HG03432 (cell line): ENCODE results near the gene NRIP1.
"Not testable (repeated sequence)": the region's sequence is repeated elsewhere in the genome, so short reads cannot be mapped to it uniquely, and the experiment has no call there.

Source experiments
- ATAC-seq: cut with Tn5 transposase; IDR thresholded peaks from one replicate; pipeline ENCODE4 v1.9.1; 2021; ENCODE audit warnings: mild to moderate bottlenecking, moderate library complexity; ENCODE audit not compliant: unreplicated experiment

Gene NRIP1

DNA sequence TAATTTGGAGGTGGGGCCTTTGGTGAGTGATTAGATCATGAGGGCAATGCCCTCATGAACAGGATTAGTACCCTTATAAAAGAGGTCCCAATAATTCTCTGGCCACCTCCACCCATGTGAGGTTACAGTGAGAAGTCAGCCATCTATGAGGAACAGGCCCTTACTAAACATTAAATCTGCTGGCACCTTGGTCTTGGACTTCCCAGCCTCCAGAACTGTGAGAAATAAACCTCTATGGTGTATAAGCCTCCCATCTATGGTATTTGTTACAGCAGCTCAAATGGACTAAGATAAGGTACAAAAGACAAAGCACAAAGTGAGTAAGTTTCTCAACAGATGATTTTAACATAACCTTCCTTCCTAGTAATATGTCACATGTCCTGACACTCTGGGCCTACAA lies 22.3 kb downstream of the NRIP1 start:
- ATAC-seq = no peak

DNA sequence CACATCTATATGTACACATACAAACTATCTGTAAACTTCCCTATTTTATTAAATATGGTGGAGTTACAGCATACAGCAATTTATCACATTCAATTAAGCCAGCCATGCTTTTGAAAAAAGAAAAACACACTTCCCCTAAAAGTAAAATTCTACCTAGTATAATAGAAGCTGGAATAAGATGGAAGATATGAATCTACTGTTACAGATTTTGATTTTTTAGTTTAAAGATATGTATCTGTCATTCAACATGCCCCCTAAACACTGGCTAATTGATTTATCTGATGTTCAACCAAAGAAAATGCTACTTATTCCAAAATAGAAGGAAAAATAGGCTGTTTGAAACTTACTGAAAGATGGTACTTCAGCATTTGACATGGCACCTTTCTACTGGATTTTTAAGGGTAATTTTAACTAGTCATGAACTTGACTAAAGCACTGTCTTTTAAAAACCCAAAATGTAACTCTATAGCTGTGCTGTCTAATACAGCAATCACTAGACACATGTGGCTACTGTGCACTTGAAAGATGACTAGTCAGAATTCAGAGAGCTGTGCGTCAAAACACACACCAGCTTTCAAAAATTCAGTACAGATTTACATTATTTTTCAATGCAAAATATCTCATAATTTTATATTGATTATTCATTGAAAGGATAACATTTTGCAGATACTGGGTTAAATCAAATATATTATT lies 25.0 kb downstream of the NRIP1 start:
- no peak for ATAC-seq

DNA sequence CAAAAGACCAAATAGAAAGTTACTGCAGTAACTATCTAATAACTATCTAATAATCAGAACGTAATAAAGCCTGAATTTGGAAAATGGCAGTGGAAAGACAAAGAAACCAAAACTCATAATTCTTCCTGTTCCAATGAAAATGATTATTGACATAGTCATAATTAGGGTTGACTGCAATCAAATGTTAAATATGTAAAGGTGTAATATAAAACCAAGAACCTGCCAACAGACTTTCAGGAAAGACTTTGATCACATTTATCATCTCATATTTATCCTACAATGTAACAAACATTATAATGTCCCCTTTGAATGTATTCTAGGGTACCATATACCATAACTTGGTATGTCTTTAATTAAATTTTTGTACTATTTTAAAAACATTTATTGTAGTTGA lies 26.9 kb downstream of the NRIP1 start:
- ATAC-seq = no peak

DNA sequence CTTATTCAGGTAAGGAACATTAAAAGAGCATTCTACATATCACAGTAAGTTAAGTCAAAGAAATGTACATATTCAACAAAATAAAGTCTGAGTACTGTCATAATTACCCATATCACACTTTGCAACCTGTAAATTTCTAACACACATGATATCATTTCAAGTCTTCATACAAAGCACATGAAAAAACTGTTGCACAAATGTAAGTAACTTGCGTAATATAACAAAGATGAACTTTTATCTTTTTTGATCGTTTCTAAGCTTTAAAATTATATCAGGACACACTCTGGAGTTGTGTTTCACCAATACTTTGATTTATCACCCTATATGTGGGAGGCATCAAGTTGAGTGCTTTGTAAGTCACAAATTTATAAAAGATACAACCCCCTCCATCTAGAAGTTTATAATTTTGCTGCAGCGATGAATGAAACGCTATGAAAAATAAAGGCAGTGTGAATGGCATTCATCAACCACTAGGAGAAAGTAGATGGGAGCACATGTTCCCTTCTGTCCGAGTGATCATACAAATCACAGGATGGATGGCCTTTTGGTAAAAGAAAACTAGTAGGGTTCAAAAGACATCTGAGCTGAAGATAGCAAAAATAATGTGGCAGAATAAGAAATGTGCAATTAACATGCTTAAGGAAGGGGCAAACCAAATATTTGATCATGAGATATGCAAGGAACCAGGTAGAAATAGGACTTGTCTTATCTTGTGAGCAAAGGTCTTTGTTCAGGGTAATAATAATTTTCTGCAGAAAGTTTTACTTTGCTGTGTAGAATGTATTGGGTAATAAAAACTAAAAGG lies 27.5 kb downstream of the NRIP1 start:
- ATAC-seq = no peak

DNA sequence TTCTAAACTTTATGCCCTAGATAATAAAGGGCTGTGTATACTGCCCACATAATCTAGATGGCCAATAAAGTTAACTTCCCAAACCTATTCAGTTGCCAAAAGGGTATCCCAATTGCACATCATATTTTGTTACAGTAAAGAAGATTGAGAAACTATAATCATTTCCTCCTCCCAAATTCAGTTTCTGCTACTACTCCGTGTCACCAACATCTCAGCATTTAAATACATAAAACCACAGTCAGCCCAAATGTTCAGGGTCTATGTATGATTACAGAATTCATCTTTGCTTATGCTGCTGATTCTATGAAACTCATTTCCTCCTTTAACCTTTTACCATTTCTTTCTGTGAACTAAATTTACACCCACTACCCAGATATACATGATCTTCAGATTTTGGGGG lies 28.6 kb downstream of the NRIP1 start:
- ATAC-seq = no peak

DNA sequence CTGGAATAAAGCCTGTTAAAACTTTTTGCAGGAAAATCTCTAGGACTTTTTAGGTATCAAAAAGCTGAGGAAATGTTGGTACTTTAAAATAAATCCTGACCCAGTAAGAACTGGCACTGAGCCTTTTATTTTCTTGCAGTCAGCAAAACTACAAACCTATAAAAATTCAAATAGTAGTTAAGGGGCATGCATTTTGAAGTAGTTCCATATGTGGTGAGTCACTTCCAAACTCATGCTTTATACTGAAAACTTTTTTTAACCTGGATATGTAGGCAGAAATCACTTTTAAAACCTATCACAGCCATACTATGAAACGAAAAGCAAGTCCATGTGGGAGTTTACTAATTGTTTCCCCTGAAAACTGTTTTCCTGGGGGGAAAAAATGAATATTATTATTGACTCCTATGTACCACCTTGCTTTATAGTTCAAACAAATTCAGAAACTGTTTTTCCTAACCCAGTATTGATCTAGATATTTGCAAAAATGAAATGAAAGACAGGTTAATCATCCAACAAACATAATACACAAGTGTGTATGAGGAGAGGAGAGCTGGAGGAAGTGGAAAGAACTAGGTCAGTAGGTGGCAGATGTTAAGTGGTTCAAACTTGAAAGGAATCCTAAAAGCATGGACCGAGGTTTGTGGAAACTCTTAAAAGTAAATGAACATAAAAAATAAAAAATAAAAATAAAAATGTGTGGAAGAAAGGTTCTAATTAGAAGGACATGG lies 30.5 kb downstream of the NRIP1 start:
- ATAC-seq = no peak

DNA sequence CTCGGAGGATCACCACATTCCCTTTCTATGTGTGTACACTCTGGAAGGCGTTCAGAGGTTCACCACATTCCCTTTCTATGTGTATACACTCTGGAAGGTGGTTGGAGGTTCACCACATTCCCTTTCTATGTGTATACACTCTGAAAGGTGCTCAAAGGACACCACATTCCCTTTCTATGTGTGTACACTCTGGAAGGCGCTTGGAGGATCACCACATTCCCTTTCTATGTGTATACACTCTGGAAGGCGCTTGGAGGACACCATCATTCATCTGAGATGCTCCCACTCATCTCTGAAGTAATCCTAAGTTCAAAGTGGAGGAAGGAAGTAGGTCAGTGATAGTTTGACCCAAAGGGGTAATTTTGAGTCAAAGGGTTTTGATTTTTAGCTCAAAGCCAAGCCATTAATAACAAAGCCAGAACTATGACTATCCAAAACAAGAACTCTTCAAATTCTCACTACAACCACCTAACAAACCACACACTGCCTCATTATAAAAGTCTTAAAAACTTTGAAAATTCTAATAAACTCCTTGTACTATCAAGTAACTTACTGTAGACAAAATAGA lies 32.9 kb downstream of the NRIP1 start:
- ATAC-seq = no peak

DNA sequence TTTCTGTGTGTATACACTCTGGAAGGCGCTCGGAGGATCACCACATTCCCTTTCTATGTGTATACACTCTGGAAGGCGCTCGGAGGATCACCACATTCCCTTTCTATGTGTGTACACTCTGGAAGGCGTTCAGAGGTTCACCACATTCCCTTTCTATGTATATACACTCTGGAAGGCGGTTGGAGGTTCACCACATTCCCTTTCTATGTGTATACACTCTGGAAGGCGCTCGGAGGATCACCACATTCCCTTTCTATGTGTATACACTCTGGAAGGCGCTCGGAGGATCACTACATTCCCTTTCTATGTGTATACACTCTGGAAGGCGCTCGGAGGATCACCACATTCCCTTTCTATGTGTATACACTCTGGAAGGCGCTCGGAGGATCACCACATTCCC lies 33.4 kb downstream of the NRIP1 start:
- ATAC-seq = not testable (repeated sequence)

DNA sequence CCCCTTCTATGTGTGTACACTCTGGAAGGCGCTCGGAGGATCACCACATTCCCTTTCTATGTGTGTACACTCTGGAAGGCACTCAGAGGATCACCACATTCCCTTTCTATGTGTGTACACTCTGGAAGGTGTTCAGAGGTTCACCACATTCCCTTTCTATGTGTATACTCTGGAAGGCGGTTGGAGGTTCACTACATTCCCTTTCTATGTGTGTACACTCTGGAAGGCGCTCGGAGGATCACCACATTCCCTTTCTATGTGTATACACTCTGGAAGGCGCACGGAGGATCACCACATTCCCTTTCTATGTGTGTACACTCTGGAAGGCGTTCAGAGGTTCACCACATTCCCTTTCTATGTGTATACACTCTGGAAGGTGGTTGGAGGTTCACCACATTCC lies 33.9 kb downstream of the NRIP1 start:
- ATAC-seq = not testable (repeated sequence)

DNA sequence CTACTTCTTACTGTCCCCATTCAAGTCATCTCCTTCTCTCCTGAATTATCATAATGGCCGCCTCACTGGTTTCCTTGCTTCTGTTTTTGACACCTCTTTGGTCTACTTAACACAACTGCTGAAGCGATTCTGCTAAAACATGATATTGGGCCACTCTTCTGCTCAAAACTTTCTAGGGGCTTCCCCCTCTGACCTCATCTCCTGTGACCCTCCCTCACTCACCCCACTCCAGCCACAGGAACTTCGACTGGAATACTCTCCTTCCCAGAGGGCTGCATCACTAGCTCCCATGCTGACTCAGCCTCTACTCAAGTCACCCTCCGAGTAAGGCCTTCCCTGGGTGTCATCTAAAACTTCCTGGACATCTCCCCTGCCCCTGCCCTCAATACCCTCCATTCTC lies 35.7 kb downstream of the NRIP1 start:
- ATAC-seq = peak; percentile 56

DNA sequence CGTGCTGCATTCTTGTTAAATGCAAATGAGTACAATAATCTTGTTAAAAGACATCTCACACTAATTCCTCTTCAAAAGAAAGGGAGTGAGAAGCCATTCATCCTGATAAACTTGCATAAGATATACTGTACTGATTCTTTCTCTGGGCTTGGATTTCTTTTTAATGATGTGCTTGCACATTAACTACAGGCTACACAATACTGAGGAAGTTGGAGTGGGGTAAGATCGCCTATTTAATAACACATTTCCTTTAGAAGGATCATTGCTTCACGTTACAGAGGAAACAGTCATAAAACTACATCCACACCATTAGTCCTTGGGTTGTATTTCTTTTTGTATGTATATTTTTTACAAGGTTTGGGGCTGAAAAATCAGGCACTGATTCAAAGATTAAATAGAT lies 36.6 kb downstream of the NRIP1 start:
- ATAC-seq = no peak

DNA sequence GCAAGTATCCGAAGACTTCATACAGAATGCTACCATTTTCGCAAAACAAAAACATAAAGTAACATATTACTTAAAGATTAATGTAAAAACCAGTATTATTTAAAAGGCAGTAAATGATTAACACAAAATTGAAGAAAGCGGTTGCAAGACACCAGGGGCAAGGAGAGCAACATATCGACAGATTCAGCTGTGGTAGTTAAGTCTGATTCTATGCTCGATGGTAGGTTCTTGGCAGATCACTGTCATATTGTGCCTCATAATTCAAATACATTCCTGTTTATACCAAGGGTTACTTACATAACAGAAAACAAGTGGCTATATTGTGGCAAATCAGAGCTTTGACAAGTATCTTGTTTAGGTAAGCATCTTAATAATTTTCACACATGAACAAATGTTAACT lies 37.7 kb downstream of the NRIP1 start:
- ATAC-seq = no peak

DNA sequence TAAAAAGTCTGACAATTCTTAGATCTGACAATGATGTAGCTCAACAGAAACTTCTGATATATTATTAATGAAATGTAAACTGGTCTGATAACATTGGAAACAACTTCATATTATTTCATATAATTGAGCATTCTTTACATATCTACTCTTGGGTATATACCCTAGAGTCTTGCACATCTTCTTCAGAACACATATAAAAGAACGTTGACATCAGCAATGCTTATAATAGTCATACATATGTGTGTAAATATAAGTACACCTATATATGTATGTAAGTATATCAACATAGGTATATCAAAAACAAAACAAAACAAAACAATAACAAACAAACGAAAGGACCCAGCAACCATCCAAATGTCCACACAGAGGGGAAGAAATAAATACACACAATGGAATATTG lies 38.4 kb downstream of the NRIP1 start:
- no peak for ATAC-seq

DNA sequence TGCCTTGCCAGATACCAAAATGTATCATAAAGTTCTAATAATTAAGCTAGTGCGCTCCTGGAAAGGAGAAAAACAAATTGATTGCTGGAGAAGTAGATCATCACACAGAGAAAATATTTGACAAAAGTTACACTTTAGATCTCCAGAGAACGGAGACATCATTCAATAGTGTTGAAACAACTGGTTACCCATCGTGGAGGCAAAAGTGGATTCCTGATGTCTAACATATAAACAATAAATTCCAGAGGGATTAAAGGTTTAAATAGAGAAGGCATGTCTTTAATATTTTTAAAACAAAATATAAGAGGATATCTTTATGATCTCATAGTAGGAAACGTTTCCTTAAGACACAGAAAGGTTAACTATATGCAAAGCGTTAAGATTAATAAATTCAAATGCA lies 41.0 kb downstream of the NRIP1 start:
- no peak for ATAC-seq

DNA sequence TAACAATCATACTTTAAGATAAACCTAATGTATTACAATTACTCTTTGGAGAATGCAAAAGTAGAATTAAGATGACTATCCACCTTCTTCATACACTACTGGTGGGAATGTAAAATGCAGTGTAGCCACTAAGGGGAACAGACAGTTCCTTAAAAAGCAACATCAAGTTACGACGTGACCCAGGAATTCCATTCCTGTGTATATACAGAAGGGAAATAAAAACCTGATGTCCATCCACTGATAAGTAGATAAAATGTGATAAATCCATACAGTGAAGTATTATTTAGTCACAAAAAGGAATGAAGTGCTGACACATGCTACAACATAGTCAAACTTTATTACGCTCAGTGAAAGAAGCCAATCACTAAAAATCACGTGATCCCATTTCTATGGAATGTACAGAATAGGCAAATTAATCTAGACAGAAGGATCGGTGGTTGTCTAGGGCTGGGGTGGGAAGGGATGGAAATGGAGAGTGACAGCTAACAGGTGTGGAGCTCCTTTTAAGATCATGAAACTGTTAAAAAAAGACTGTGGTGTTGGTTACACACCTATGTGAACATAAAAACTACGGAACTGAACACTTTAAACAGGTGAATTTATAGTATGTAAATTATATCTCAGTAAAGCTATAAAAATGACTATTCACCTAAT lies 42.1 kb downstream of the NRIP1 start:
- no peak for ATAC-seq

DNA sequence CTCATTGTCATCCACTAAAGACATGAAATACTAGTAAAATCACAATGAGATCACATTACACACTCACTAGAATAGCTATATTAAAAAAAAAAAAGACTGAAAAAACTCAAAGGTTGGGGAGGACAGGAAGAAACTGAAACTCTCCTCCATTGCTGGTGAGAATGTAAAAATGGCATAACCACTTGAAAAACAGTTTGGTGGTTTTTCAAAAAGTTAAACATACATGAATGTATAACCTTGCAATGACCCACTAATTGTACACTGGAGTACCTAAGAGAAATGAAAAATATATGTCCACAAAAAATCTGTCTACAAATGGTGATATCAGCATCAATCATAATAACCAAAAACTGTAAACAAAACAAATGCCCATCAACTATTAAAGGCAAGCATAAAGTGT lies 44.0 kb downstream of the NRIP1 start:
- ATAC-seq = no peak

DNA sequence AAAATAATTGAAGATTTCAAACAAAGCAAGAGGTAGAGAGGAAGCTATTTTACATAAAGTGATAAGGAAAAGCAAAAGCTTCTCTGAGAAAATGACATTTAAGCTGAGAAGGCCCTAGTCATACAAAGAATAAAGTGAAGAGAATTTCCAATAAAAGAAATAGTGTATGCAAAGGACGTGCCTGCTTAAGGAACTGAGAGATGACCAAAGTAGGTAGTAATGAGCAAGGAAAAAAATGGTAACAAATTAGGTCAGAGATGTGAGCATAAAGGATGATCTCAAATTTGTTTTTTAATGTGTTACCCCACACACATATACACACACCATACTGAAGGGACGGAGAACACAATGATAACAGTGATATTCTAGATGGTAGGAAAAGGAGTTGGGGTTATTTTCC lies 46.4 kb downstream of the NRIP1 start:
- ATAC-seq = no peak

DNA sequence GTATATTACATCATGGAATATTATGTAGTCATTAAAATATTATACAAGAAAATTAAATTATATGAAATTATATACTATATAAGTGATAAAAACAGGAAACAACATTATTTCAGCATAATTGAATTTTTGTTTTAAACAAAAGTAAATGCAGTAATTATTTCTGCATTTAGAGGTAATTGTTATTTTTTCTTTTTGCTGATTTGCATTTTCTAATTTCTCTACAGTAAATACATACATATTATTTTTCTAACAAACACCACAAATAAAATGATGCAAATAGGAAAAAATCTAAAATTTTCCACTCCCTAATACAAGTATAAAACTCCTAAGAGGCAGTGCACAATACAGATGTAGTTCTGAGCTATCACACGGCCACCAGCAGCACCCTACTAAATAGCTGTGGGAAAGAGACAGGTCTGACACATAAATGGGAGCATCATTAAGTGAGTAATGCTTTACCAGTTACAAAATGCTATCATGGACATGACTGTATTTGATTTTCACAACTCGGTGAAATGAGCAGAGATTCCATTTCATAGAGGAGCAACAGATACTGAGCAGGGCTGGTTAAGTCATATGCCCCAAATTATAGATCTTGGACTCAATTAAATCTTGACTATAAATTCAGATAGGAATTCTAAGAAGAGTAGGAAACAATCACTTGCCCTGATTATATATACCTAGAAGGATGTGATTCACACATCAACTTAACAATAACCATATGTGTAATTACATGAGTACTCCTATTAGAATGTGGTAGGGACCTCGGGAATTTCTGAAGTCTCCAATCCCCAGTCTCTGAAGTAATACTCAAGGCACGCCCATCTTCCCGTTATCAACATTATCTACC lies 49.0 kb downstream of the NRIP1 start:
- no peak for ATAC-seq

DNA sequence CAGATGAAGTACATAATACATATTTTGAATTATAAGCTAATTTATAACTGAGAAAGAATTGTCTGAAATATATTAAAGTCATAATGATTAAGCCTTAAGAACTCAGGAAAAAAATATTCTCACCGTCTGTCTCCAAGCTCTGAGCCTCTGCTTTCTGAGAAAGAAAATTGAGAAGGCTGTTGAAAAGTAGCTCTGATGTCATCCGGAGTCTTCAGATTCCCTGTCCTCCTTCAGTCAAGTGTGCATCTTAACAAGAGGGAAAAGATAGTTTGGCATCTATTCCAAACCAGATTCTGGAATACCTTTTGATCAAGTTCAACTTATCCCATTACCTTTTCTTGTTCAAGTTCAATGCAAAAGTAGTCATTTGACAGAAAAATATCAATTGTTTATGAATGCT lies 50.6 kb downstream of the NRIP1 start:
- ATAC-seq = no peak

DNA sequence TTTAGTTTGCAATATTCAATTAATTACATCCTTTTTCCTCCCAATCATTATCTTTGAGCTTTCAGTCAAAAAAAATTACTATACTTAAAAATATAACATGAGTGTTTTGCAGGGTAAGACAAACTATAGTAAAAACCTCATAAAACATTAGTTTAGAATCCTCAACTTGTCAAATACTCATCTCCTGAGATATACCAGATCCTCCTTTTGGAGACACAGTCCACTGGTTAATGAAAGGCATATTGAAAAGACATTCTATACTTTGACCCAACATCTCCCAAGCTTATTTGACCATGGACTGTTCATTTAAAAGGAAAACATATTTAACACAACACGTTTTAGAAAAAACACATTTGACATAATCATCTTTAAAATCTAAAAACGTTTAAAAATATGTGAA lies 52.8 kb downstream of the NRIP1 start:
- ATAC-seq = no peak
